Immature natural killer cell (primary cell): Measurements from ENCODE around the gene TRIM44. TPM values are rescaled to one million over a fixed set of nuclear protein-coding genes. Genes with fewer than 3 reads are reported as not detected.
"Not testable (repeated sequence)": the region's sequence is repeated elsewhere in the genome, so short reads cannot be mapped to it uniquely, and the experiment has no call there.

Experiments used
- DNase-seq, 3 donors: peaks; one replicate each; pipeline ENCODE4 v3.0.0; 2022; ENCODE audit warnings: mixed read lengths in 1 of 3
- H3K27ac Mint-ChIP-seq, 6 donors: one replicate each; pipeline ENCODE4 v1.8.0; 2020; ENCODE audit warnings: mixed read lengths in 6 of 6, mild to moderate bottlenecking in 5 of 6, inconsistent platforms in 4 of 6, moderate library complexity in 3 of 6
- H3K27me3 Mint-ChIP-seq, 3 donors: one replicate each; pipeline ENCODE4 v1.8.0; 2020 to 2021; ENCODE audit warnings: low read depth in 3 of 3, mild to moderate bottlenecking in 3 of 3, mixed read lengths in 3 of 3, moderate library complexity in 3 of 3, inconsistent platforms in 1 of 3
- H3K36me3 Mint-ChIP-seq, 3 donors: one replicate each; pipeline ENCODE4 v1.8.0; 2020; ENCODE audit warnings: mixed read lengths in 3 of 3, inconsistent platforms in 2 of 3, mild to moderate bottlenecking in 2 of 3
- H3K4me1 Mint-ChIP-seq, 2 donors: one replicate each; pipeline ENCODE4 v1.8.0; 2020; ENCODE audit warnings: inconsistent platforms in 2 of 2, mild to moderate bottlenecking in 2 of 2, mixed read lengths in 2 of 2, moderate library complexity in 1 of 2
- H3K4me3 Mint-ChIP-seq, 5 donors: one replicate each; pipeline ENCODE4 v1.8.0; 2020; ENCODE audit warnings: mild to moderate bottlenecking in 5 of 5, mixed read lengths in 5 of 5, inconsistent platforms in 3 of 5, moderate library complexity in 3 of 5
- H3K9me3 Mint-ChIP-seq, 6 donors: one replicate each; pipeline ENCODE4 v1.8.0; 2020; ENCODE audit warnings: mild to moderate bottlenecking in 6 of 6, mixed read lengths in 6 of 6, inconsistent platforms in 4 of 6, moderate library complexity in 3 of 6
- polyA plus RNA-seq, 3 donors: library from polyadenylated mRNA; unstranded; fragments of 300-500 nt; fragmentation: Illumina TruSeq; gene quantifications; one replicate each; pipeline ENCODE4 v1.2.3, GENCODE V29; 2021

The TRIM44 gene
- polyA plus RNA-seq, 3 donors from 2014 or later: 36.0 to 55.3 (median 41.1) TPM

GRCh38 chr11:35826006-35826405, 163.4 kb downstream of the TRIM44 start:
- peaks cover 13% of the 10 kb centered on the region in 2 donors for H3K4me1 Mint-ChIP-seq
- H3K27me3 Mint-ChIP-seq: peaks cover 0 to 7% (median 3%) of the 10 kb centered on the region in 3 donors
- no peaks in the 10 kb centered on the region for H3K9me3 Mint-ChIP-seq
- no peak overlapping the region for H3K4me3 Mint-ChIP-seq
- no peak for DNase-seq
- H3K27ac Mint-ChIP-seq: no peak overlapping the region
- H3K36me3 Mint-ChIP-seq: no peaks in the 10 kb centered on the region

- DNase-seq: no peak
- no peak overlapping the region for H3K4me3 Mint-ChIP-seq
- no peaks in the 10 kb centered on the region for H3K36me3 Mint-ChIP-seq
- H3K4me1 Mint-ChIP-seq: peaks cover 4% of the 10 kb centered on the region in 2 donors
- peaks cover 0 to 4% (median 3%) of the 10 kb centered on the region in 3 donors for H3K27me3 Mint-ChIP-seq
- H3K9me3 Mint-ChIP-seq: no peaks in the 10 kb centered on the region
- H3K27ac Mint-ChIP-seq: no peak overlapping the region
Observed at GRCh38 chr11:35826949-35827348, 164.4 kb downstream of the TRIM44 start.

- no peak for DNase-seq
- H3K9me3 Mint-ChIP-seq: peaks cover 0 to 6% (median 0%) of the 10 kb centered on the region in 6 donors
- no peak overlapping the region for H3K4me3 Mint-ChIP-seq
- no peaks in the 10 kb centered on the region for H3K36me3 Mint-ChIP-seq
- H3K4me1 Mint-ChIP-seq: no peaks in the 10 kb centered on the region
- peaks cover 6 to 11% (median 8%) of the 10 kb centered on the region in 3 donors for H3K27me3 Mint-ChIP-seq
- H3K27ac Mint-ChIP-seq: no peak overlapping the region
Observed at GRCh38 chr11:35836205-35836604, 173.6 kb downstream of the TRIM44 start.

- H3K4me1 Mint-ChIP-seq: no peaks in the 10 kb centered on the region
- H3K9me3 Mint-ChIP-seq: peaks cover 0 to 6% (median 0%) of the 10 kb centered on the region in 6 donors
- peaks cover 6 to 11% (median 8%) of the 10 kb centered on the region in 3 donors for H3K27me3 Mint-ChIP-seq
- H3K36me3 Mint-ChIP-seq: no peaks in the 10 kb centered on the region
- no peak for DNase-seq
- no peak overlapping the region for H3K4me3 Mint-ChIP-seq
- H3K27ac Mint-ChIP-seq: no peak overlapping the region
Observed at GRCh38 chr11:35838071-35838470, 175.5 kb downstream of the TRIM44 start.

GRCh38 chr11:35838697-35839367, 176.3 kb downstream of the TRIM44 start:
- H3K4me3 Mint-ChIP-seq, H3K27me3 Mint-ChIP-seq, H3K36me3 Mint-ChIP-seq, H3K4me1 Mint-ChIP-seq, H3K27ac Mint-ChIP-seq, DNase-seq, H3K9me3 Mint-ChIP-seq: not testable (repeated sequence)

- Mint-ChIP-seq H3K4me3 (no peak overlapping the region), H3K4me1 (no peaks in the 10 kb centered on the region), H3K36me3 (no peaks in the 10 kb centered on the region), H3K9me3 (peaks cover 0 to 6% (median 0%) of the 10 kb centered on the region in 6 donors), H3K27me3 (peaks cover 6 to 8% (median 7%) of the 10 kb centered on the region in 3 donors), H3K27ac (no peak overlapping the region)
- DNase-seq: no peak
Observed at GRCh38 chr11:35839368-35840161, 177.0 kb downstream of the TRIM44 start.

GRCh38 chr11:35841733-35842132, 179.2 kb downstream of the TRIM44 start:
- H3K4me3 Mint-ChIP-seq: no peak overlapping the region
- no peak overlapping the region for H3K27ac Mint-ChIP-seq

GRCh38 chr11:35842958-35843357, 180.4 kb downstream of the TRIM44 start:
- no peak for DNase-seq
- Mint-ChIP-seq H3K27ac (no peak overlapping the region), H3K27me3 (peaks cover 0 to 13% (median 2%) of the 10 kb centered on the region in 3 donors)

More at GRCh38 chr11:35841733-35842132, 179.2 kb downstream of the TRIM44 start:
- H3K36me3 Mint-ChIP-seq: no peaks in the 10 kb centered on the region
- DNase-seq: no peak
- H3K4me1 Mint-ChIP-seq: no peaks in the 10 kb centered on the region
- H3K9me3 Mint-ChIP-seq: peaks cover 0 to 4% (median 0%) of the 10 kb centered on the region in 6 donors
- peaks cover 3 to 12% (median 7%) of the 10 kb centered on the region in 3 donors for H3K27me3 Mint-ChIP-seq

GRCh38 chr11:35844579-35844978, 182.0 kb downstream of the TRIM44 start:
- Mint-ChIP-seq H3K4me3 (no peak overlapping the region), H3K27me3 (peaks cover 0 to 13% (median 2%) of the 10 kb centered on the region in 3 donors), H3K27ac (no peak overlapping the region), H3K4me1 (no peaks in the 10 kb centered on the region), H3K9me3 (peaks cover 0 to 4% (median 0%) of the 10 kb centered on the region in 6 donors), H3K36me3 (no peaks in the 10 kb centered on the region)
- no peak for DNase-seq

More at GRCh38 chr11:35842958-35843357, 180.4 kb downstream of the TRIM44 start:
- Mint-ChIP-seq H3K4me1 (no peaks in the 10 kb centered on the region), H3K4me3 (no peak overlapping the region), H3K9me3 (peaks cover 0 to 4% (median 0%) of the 10 kb centered on the region in 6 donors), H3K36me3 (no peaks in the 10 kb centered on the region)

- Mint-ChIP-seq H3K27ac (no peak overlapping the region), H3K4me3 (no peak overlapping the region), H3K4me1 (no peaks in the 10 kb centered on the region), H3K27me3 (peaks cover 0 to 7% (median 2%) of the 10 kb centered on the region in 3 donors), H3K36me3 (no peaks in the 10 kb centered on the region), H3K9me3 (peaks cover 0 to 3% (median 0%) of the 10 kb centered on the region in 6 donors)
- no peak for DNase-seq
Observed at GRCh38 chr11:35845860-35846259, 183.3 kb downstream of the TRIM44 start.

GRCh38 chr11:35846874-35847273, 184.3 kb downstream of the TRIM44 start:
- Mint-ChIP-seq H3K27ac (no peak overlapping the region), H3K9me3 (no peaks in the 10 kb centered on the region), H3K27me3 (peaks cover 0 to 7% (median 2%) of the 10 kb centered on the region in 3 donors), H3K36me3 (no peaks in the 10 kb centered on the region), H3K4me1 (no peaks in the 10 kb centered on the region), H3K4me3 (no peak overlapping the region)
- DNase-seq: no peak

- Mint-ChIP-seq H3K36me3 (no peaks in the 10 kb centered on the region), H3K27ac (no peak overlapping the region), H3K9me3 (no peaks in the 10 kb centered on the region), H3K4me3 (no peak overlapping the region), H3K4me1 (no peaks in the 10 kb centered on the region), H3K27me3 (peaks cover 0 to 7% (median 2%) of the 10 kb centered on the region in 3 donors)
- DNase-seq: no peak
Observed at GRCh38 chr11:35847473-35847872, 184.9 kb downstream of the TRIM44 start.

GRCh38 chr11:35848616-35849015, 186.0 kb downstream of the TRIM44 start:
- Mint-ChIP-seq H3K36me3 (no peaks in the 10 kb centered on the region), H3K4me1 (no peaks in the 10 kb centered on the region), H3K27me3 (peaks cover 0 to 7% (median 2%) of the 10 kb centered on the region in 3 donors), H3K27ac (no peak overlapping the region), H3K4me3 (no peak overlapping the region), H3K9me3 (no peaks in the 10 kb centered on the region)
- no peak for DNase-seq

GRCh38 chr11:35850191-35850590, 187.6 kb downstream of the TRIM44 start:
- no peak for DNase-seq
- Mint-ChIP-seq H3K9me3 (no peaks in the 10 kb centered on the region), H3K4me3 (no peak overlapping the region), H3K36me3 (no peaks in the 10 kb centered on the region), H3K27ac (no peak overlapping the region), H3K27me3 (peaks cover 0 to 5% (median 2%) of the 10 kb centered on the region in 3 donors), H3K4me1 (no peaks in the 10 kb centered on the region)
